ENCODE results near the gene BBS4. TPM values are rescaled to one million over a fixed set of nuclear protein-coding genes. Genes with fewer than 3 reads are reported as not detected.

The BBS4 gene
- total and polyA plus RNA-seq, 2 of the 4 experiments (the other 2 are of a cell fraction), result 15.8 to 21.0 TPM

DNA sequence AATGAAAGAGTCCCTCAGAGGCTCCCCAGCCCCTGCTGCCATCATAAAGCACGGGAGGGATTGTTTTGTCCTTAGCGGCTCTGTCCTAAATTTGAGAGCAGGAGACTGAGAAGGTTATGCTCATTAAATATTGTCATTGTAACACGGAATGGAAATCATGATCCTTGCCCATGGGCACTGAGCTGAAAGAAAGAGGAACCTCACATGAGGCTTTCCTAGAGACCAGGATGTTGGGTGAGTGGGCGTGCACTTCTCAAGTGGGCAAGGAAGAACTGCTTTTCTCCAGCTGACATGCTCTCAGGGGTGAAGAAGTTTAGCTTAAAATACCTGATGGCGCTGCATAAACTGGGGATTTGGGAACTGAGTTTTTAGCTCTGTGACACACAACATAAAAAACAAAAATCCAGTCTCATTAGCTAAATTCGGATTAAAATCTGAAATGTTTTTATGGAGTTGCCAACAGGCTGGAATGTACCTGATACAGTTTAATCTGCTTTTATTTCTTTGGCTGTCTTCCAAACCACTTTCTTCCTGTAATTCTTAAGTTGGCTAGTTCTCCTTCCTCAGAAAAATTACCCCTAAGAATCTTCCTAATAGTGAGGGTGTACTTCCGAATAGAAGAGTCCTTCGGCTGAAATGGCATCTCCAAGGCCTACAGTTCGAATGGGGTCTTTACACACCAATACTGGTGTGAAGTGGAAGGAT lies 65.9 kb downstream of the BBS4 start:
- intact Hi-C loops (cut with micrococcal nuclease) (no loop called here), in situ Hi-C loops (cut with MboI; ENCODE audit: low sequenced_read_pairs) (no loop called here), dilution Hi-C loops (cut with HindIII; ENCODE audit: low sequenced_read_pairs, unreplicated experiment) (no loop called here)
- no CpG with 5 or more reads among the region's 9 CpGs for WGBS, 2 experiments (ENCODE audit: extremely low coverage in 2 of 2, insufficient read length in 1 of 2)
- Histone ChIP-seq H2AFZ (replicated peaks; ENCODE audit: low read length, poor library complexity) (no peak overlapping the region), H3K79me1 (ENCODE audit: low read depth in 1 of 2, low read length in 2 of 2) (peaks cover 14 to 23% of the 10 kb centered on the region in 2 experiments), H3K9me3 (ENCODE audit: control insufficient read depth, insufficient read depth, low read length) (no peaks in the 10 kb centered on the region), H3K9ac (ENCODE audit: low read depth, low read length) (no peak overlapping the region), H2BK120ac (ENCODE audit: low read depth, low read length) (no peak overlapping the region), H3K14ac (replicated peaks; ENCODE audit: low read depth, low read length) (no peak overlapping the region), H4K5ac (ENCODE audit: low read depth, low read length) (no peak overlapping the region), H2BK20ac (ENCODE audit: low read depth, low read length) (no peak overlapping the region), H3K27ac (ENCODE audit: insufficient read depth, low read length) (no peak overlapping the region), H3K23ac (ENCODE audit: low read depth, low read length) (no peak overlapping the region), H3K4me1 (ENCODE audit: control insufficient read depth, insufficient read depth, low read length) (peaks cover 4% of the 10 kb centered on the region), H3K4me3 (ENCODE audit: insufficient read depth, low read depth, low read length) (no peak overlapping the region), H2BK15ac (ENCODE audit: low read depth, low read length) (no peak overlapping the region), H4K8ac (ENCODE audit: low read depth in 2 of 2, low read length in 2 of 2) (no peak overlapping the region), H3K4ac (ENCODE audit: low read depth, low read length) (no peak overlapping the region), H4K91ac (ENCODE audit: insufficient read depth, low read depth, low read length) (no peak overlapping the region), H3K9me1 (ENCODE audit: insufficient read depth, low read length) (peaks cover 18% of the 10 kb centered on the region), H3K36me3 (ENCODE audit: control insufficient read depth, insufficient read depth, low read length) (peaks cover 47% of the 10 kb centered on the region), H2BK5ac (ENCODE audit: low read depth, low read length, poor library complexity, severe bottlenecking) (no peak overlapping the region), H3K27me3 (ENCODE audit: control insufficient read depth, insufficient read depth, low read length) (no peaks in the 10 kb centered on the region), H2AK9ac (replicated peaks; ENCODE audit: low read depth, low read length, poor library complexity) (no peak overlapping the region), H3K56ac (ENCODE audit: extremely low read depth, insufficient read depth, low read length) (no peak overlapping the region), H2AK5ac (ENCODE audit: low read depth, low read length) (no peak overlapping the region), H3K18ac (ENCODE audit: low read depth, low read length) (no peak overlapping the region), H3K4me2 (ENCODE audit: low read depth, low read length) (no peak overlapping the region), H4K20me1 (ENCODE audit: insufficient read depth, low read length) (peaks cover 9% of the 10 kb centered on the region; the same call in 1 of the 2 replicates)
- TSS peak; percentile 74 for BruUV-seq (replicated peaks)
- ATAC-seq (ENCODE audit: low read depth), result no peak
- CTCF ChIA-PET, result no interaction called here
- POLR2A ChIA-PET (ENCODE audit: unreplicated experiment), result interaction anchor here (0.5 kb wide), 1 partner anchor 445 kb away, joined by 4 read pairs; no protein-coding TSS in a partner anchor
- peak; percentile 2 for DNase-seq
- TF ChIP-seq CHD1 (IDR thresholded peaks at IDR 0.05; ENCODE audit: low read depth, low read length) (no peak), POLR2A (IDR thresholded peaks at IDR 0.05; ENCODE audit: low read depth, low read length) (no peak), RFX5 (IDR thresholded peaks at IDR 0.05; ENCODE audit: low read depth, low read length) (no peak), SMC3 (IDR thresholded peaks at IDR 0.05; ENCODE audit: low read depth, low read length) (no peak)
